ENCODE data around the gene TREML4. TPM values are rescaled to one million over a fixed set of nuclear protein-coding genes. Genes with fewer than 3 reads are reported as not detected.

TREML4 gene, protein sequence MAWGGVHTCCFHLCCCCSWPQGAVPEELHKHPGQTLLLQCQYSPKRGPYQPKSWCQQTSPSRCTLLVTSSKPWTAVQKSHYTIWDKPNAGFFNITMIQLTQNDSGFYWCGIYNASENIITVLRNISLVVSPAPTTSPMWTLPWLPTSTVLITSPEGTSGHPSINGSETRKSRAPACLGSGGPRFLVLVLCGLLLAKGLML
- total RNA-seq (2022; extraction: Qiagen RNA extraction; ENCODE audit: low read depth): not detected in 5 replicates

DNA sequence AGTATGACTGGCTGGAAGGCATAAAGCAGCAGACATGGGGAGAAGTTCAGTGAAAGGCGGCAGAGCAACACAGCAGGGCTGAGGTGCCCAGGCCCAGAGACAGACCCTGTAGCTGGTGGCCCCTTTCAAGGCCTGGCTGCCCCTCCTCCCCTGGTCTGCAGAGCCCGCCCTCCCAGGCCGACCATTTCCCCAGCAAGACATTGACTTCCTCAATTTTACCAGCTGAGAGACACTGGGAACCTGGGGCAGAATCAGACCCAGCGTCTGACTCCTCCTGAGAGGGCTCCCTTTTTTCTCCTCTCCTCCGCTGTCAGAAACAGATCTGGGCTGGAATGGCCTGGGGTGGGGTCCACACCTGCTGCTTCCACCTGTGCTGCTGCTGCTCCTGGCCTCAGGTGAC, at the start of gene TREML4:
Gene TREML4, plus strand, starts transcription at position 254 of the 400 bp plus-strand sequence. Its CDS starts 79 bp downstream, at position 333.

DNA sequence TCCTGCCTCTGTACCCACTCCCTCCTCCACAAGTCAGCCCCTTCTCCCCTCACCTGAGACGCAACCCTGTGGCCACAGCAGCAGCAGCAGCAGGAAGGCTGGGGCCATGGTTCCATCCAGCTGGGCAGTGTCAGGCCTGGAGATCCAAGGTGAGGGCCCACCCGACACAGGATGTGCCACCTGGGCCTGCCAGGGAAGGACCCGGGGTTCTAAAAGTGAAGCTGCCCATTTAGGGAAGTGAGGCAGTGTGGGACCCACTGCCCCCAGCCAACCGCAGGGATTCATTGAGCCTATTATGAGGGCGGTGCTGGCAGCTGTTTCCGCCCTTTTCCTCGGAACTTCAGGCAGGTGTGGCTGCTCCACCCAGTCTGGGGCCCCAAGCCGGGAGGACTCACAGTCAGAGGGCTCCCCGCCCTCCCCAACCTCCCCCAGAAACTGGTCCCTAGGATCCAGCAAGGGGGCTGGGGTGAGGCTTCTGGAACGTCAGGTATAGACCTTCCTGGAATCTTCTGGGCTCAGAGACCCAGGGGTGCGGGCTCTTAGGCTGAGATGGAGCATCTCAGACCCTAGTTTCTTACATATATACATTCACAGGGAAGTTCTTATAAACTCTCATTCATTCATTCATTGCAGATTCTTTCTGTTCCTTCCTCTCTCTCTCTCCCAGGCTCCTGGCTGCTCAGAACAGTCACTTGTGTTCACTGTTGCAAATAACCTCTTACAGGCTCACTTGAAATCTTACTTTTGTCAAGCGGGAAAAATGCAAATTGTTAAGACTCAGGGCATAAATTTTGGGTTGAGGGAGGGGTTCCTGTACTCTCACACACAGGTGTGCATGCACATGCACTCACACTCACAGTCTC, 27.0 kb upstream of the TREML4 start, which contains the start of gene TREML2:
Gene TREML2, minus strand, starts transcription at position 249 of the 863 bp plus-strand sequence. Its CDS starts 141 bp downstream, at position 108.

DNA sequence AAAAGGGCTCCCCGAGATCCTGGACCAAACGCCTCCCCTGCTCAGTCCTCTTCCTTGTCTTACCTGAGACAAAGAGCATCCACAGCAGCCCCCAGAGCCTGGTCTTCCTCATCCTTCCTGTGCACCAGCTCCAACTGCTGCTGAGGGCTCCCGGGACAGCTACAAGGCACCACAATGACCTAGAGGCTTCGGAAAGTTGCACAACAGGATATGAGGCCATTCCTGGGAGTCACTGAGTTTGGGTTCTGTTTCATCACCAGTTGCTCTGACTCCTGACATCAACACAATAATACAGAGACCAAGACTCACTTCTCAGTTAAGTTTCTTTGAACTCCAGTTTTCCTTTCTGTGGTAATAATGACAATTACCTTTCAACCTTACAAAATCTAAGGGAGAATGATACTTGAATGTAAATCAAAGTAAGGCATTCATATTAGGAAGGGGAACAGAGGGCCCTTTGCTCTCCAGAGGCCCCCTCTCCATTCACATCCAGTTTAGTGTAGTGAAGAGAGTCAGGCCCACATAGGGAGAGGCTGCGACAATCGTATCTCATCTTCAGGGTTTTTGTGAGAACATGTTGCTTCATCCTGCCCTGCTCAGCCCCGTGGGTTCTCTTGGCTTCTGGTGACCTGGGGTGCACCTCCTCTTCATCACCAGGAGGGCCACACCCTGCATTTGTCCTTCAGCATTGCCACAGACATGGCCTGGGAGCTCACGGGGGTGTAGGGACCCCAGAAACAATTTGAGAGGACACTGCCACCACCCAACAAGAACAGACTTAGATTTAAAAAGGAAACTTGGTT, 58.6 kb downstream of the TREML4 start, which contains the start of gene TREM1:
Gene TREM1, minus strand, starts transcription at position 139 of the 803 bp plus-strand sequence. Its CDS starts 27 bp downstream, at position 112.

Other genes with a start within 250 kb of the TREML4 start
- gene UNC5CL, start 189.1 kb upstream of the TREML4 start, total RNA-seq (2022; extraction: Qiagen RNA extraction; ENCODE audit: low read depth): 0.28 to 0.38 TPM (median 0.33 TPM) in 5 replicates
- not detected in 5 replicates for gene TSPO2, start 185.9 kb upstream of the TREML4 start, total RNA-seq (2022; extraction: Qiagen RNA extraction; ENCODE audit: low read depth)
- not detected in 5 replicates for gene APOBEC2, start 175.1 kb upstream of the TREML4 start, total RNA-seq (2022; extraction: Qiagen RNA extraction; ENCODE audit: low read depth)
- 19.0 to 22.8 TPM (median 19.6 TPM) in 5 replicates for gene OARD1, start 156.0 kb upstream of the TREML4 start, total RNA-seq (2022; extraction: Qiagen RNA extraction; ENCODE audit: low read depth)
- gene NFYA, start 155.4 kb upstream of the TREML4 start, total RNA-seq (2022; extraction: Qiagen RNA extraction; ENCODE audit: low read depth): 12.5 to 16.6 TPM (median 15.6 TPM) in 5 replicates
- gene TREML1, start 74.0 kb upstream of the TREML4 start, total RNA-seq (2022; extraction: Qiagen RNA extraction; ENCODE audit: low read depth): not detected in 5 replicates
- gene TREM2, start 65.2 kb upstream of the TREML4 start, total RNA-seq (2022; extraction: Qiagen RNA extraction; ENCODE audit: low read depth): 0.09 TPM in 1 of 5 replicates, not detected in the others
- gene TREML2, start 27.2 kb upstream of the TREML4 start, total RNA-seq (2022; extraction: Qiagen RNA extraction; ENCODE audit: low read depth): not detected in 5 replicates
- 0.09 to 0.30 TPM (median 0.13 TPM) in 4 of 5 replicates, not detected in the other for gene TREM1, start 58.3 kb downstream of the TREML4 start, total RNA-seq (2022; extraction: Qiagen RNA extraction; ENCODE audit: low read depth)
- gene NCR2, start 107.3 kb downstream of the TREML4 start, total RNA-seq (2022; extraction: Qiagen RNA extraction; ENCODE audit: low read depth): not detected in 5 replicates